ENCODE measurements around the gene TMEM95.

The TMEM95 gene

GRCh38 chr17:7308625-7309433 lies 46.1 kb upstream of the TMEM95 start:
- Histone ChIP-seq H3K9ac (ENCODE audit: low read length) (peak overlapping the region; percentile 100), H3K79me2 (ENCODE audit: low read length) (peaks cover 55% of the 10 kb centered on the region), H2AFZ (ENCODE audit: low read depth, low read length) (no peak overlapping the region), H3K9me3 (ENCODE audit: insufficient read depth, low read length) (no peaks in the 10 kb centered on the region), H4K20me1 (ENCODE audit: insufficient read depth, low read length) (peaks cover 38% of the 10 kb centered on the region), H3K4me3 (ENCODE audit: low read length) (peak overlapping the region; percentile 100), H3K4me1 (ENCODE audit: low read length) (peaks cover 19% of the 10 kb centered on the region), H3K27me3 (ENCODE audit: low read depth, low read length) (no peaks in the 10 kb centered on the region), H3K36me3 (replicated peaks; ENCODE audit: low read depth, low read length) (peaks cover 45% of the 10 kb centered on the region), H3K27ac (ENCODE audit: low read length) (peak overlapping the region; percentile 99), H3K4me2 (ENCODE audit: low read length) (peak overlapping the region; percentile 98)
- TF ChIP-seq EZH2phosphoT487 (IDR thresholded peaks at IDR 0.05; ENCODE audit: low read depth) (no peak), CTCF (IDR thresholded peaks at IDR 0.05; ENCODE audit: low read depth, low read length) (no peak)

- H3K9ac ChIP-seq (ENCODE audit: low read length): peak overlapping the region; percentile 100
- no peak overlapping the region for H2AFZ ChIP-seq (ENCODE audit: low read depth, low read length)
- H3K9me3 ChIP-seq (ENCODE audit: insufficient read depth, low read length): no peaks in the 10 kb centered on the region
- TF ChIP-seq EZH2phosphoT487 (IDR thresholded peaks at IDR 0.05; ENCODE audit: low read depth) (no peak), CTCF (IDR thresholded peaks at IDR 0.05; ENCODE audit: low read depth, low read length) (no peak)
- peaks cover 22% of the 10 kb centered on the region for H3K4me1 ChIP-seq (ENCODE audit: low read length)
- H3K79me2 ChIP-seq (ENCODE audit: low read length): peaks cover 60% of the 10 kb centered on the region
- peak overlapping the region; percentile 99 for H3K27ac ChIP-seq (ENCODE audit: low read length)
- H3K4me3 ChIP-seq (ENCODE audit: low read length): peak overlapping the region; percentile 100
- H3K4me2 ChIP-seq (ENCODE audit: low read length): peak overlapping the region; percentile 98
- peaks cover 45% of the 10 kb centered on the region for H3K36me3 ChIP-seq (replicated peaks; ENCODE audit: low read depth, low read length)
- no peaks in the 10 kb centered on the region for H3K27me3 ChIP-seq (ENCODE audit: low read depth, low read length)
- peaks cover 38% of the 10 kb centered on the region for H4K20me1 ChIP-seq (ENCODE audit: insufficient read depth, low read length)
These were observed 45.3 kb upstream of the TMEM95 start for GRCh38 chr17:7309628-7310027.

- H3K36me3 ChIP-seq (replicated peaks; ENCODE audit: low read depth, low read length): peaks cover 45% of the 10 kb centered on the region
- TF ChIP-seq EZH2phosphoT487 (IDR thresholded peaks at IDR 0.05; ENCODE audit: low read depth) (no peak), CTCF (IDR thresholded peaks at IDR 0.05; ENCODE audit: low read depth, low read length) (no peak)
- H3K27ac ChIP-seq (ENCODE audit: low read length): no peak overlapping the region
- H2AFZ ChIP-seq (ENCODE audit: low read depth, low read length): no peak overlapping the region
- H3K27me3 ChIP-seq (ENCODE audit: low read depth, low read length): no peaks in the 10 kb centered on the region
- peaks cover 28% of the 10 kb centered on the region for H3K4me1 ChIP-seq (ENCODE audit: low read length)
- no peak overlapping the region for H3K4me3 ChIP-seq (ENCODE audit: low read length)
- H3K9ac ChIP-seq (ENCODE audit: low read length): no peak overlapping the region
- H3K79me2 ChIP-seq (ENCODE audit: low read length): peaks cover 64% of the 10 kb centered on the region
- H3K4me2 ChIP-seq (ENCODE audit: low read length): no peak overlapping the region
- peaks cover 38% of the 10 kb centered on the region for H4K20me1 ChIP-seq (ENCODE audit: insufficient read depth, low read length)
- H3K9me3 ChIP-seq (ENCODE audit: insufficient read depth, low read length): no peaks in the 10 kb centered on the region
These were observed 43.7 kb upstream of the TMEM95 start for GRCh38 chr17:7311110-7311705.

GRCh38 chr17:7312432-7313087 lies 42.4 kb upstream of the TMEM95 start:
- Histone ChIP-seq H3K4me2 (ENCODE audit: low read length) (no peak overlapping the region), H3K27ac (ENCODE audit: low read length) (no peak overlapping the region), H3K9ac (ENCODE audit: low read length) (no peak overlapping the region), H3K9me3 (ENCODE audit: insufficient read depth, low read length) (no peaks in the 10 kb centered on the region), H3K4me1 (ENCODE audit: low read length) (peaks cover 28% of the 10 kb centered on the region), H3K79me2 (ENCODE audit: low read length) (peaks cover 62% of the 10 kb centered on the region), H2AFZ (ENCODE audit: low read depth, low read length) (no peak overlapping the region), H3K4me3 (ENCODE audit: low read length) (no peak overlapping the region), H3K36me3 (replicated peaks; ENCODE audit: low read depth, low read length) (peaks cover 45% of the 10 kb centered on the region), H3K27me3 (ENCODE audit: low read depth, low read length) (no peaks in the 10 kb centered on the region), H4K20me1 (ENCODE audit: insufficient read depth, low read length) (peaks cover 38% of the 10 kb centered on the region)
- TF ChIP-seq EZH2phosphoT487 (IDR thresholded peaks at IDR 0.05; ENCODE audit: low read depth) (no peak), CTCF (IDR thresholded peaks at IDR 0.05; ENCODE audit: low read depth, low read length) (no peak)

Measured in OCI-LY3 (cell line).